ENCODE measurements around the gene ZBED4. TPM values are rescaled to one million over a fixed set of nuclear protein-coding genes. Genes with fewer than 3 reads are reported as not detected.
A peak's percentile ranks its signal among the peaks of the same experiment; 100 is the strongest.

The ZBED4 gene
- total RNA-seq, 1 experiment from 2014 or later = 21.6 TPM

DNA sequence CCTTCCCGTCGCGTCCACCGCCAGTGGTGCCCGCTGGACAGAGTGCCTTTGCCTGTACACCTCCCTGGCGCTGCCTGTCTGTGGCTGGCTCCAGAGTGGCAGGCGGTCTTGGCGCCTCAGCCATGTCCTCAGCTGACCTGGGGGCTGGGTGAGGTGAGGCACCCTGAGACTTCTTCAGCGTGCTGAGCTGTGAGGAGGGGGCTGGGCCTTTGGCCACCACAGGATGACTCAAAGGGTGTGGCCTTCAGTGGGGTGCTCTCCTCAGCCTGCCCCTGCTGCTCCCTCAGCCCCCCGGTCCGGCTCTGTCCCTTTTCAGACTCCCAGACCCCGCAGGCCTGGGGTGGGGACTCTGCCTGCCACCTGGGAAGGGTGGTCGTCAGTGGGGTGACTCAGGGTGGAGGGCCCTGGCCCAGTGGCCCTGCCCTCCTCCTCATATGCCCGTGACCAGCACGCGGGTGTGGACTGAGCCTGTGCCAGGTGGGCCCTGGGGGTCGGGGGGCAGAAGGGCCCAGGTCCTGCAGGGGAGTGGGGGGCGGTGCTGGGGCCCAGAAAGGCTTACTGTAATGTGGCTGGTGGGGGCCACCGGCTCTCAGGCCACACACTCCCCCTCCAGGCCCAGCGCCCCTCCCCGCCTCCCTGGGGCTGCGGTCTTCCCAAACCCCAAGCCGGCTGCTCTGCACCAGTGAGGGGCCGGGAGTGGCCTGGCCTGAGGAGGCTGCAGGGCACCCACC, 80.7 kb downstream of the ZBED4 start:
- H3K27me3 ChIP-seq (ENCODE audit: insufficient read depth, low read length) = no peaks in the 10 kb centered on the region
- no peak for TF ChIP-seq ZNF274 (IDR thresholded peaks at IDR 0.05; ENCODE audit: low read depth, low read length)
- 0 out of 2 replicates have a peak, but pooled peaks have one; percentile 11 for TF ChIP-seq ZFX (IDR thresholded peaks at IDR 0.05)
- peak overlapping the region; percentile 20; a peak in 3 of 4 replicates for H3K4me3 ChIP-seq (replicated peaks in 1 of 2; ENCODE audit: low read depth in 1 of 2, low read length in 2 of 2)
- no peak overlapping the region for H2AFZ ChIP-seq (ENCODE audit: low read depth, low read length, poor library complexity, severe bottlenecking)
- no peak for ATAC-seq
- H3K4me1 ChIP-seq (ENCODE audit: control insufficient read depth in 1 of 2, insufficient read depth in 2 of 2, low read length in 2 of 2) = peaks cover 30 to 53% of the 10 kb centered on the region in 2 experiments
- H3K4me2 ChIP-seq (ENCODE audit: low read length) = peak overlapping the region; percentile 73
- H3K36me3 ChIP-seq (ENCODE audit: control insufficient read depth in 1 of 2, insufficient read depth in 2 of 2, low read length in 2 of 2) = no peaks in the 10 kb centered on the region
- no peak for DNase-seq (ENCODE audit: low read depth, low spot score)
- RAD21 ChIA-PET (ENCODE audit: low non-redundant PET in 1 of 2, low total read pairs in 2 of 2, uncharacterized antibody in 2 of 2, unreplicated experiment in 2 of 2) = no interaction called here
- H3K9me3 ChIP-seq (ENCODE audit: control insufficient read depth in 1 of 2, insufficient read depth in 1 of 2, low read depth in 1 of 2, low read length in 2 of 2) = no peaks in the 10 kb centered on the region
- POLR2A ChIA-PET = no interaction called here
- H3K79me2 ChIP-seq (ENCODE audit: insufficient read depth, low read length) = no peaks in the 10 kb centered on the region
- H3K9me2 ChIP-seq (ENCODE audit: insufficient read depth) = no peaks in the 10 kb centered on the region
- intact Hi-C loops (cut with micrococcal nuclease) = loop anchor here (5.0 to 10.0 kb wide), 3 partner anchors 43 to 270 kb away; partner anchors contain the start of gene SELENOO
- H3K9ac ChIP-seq (ENCODE audit: low read length) = peak overlapping the region; percentile 41
- peak overlapping the region; percentile 75; the same call in 1 of the 2 replicates for H3K27ac ChIP-seq (ENCODE audit: low read depth, low read length)
- BruUV-seq (replicated peaks) = no TSS peak
- CTCF ChIA-PET = interaction anchor here (2.6 kb wide), 1 partner anchor 96 kb away, joined by 16 read pairs; no protein-coding TSS in a partner anchor
- no peaks in the 10 kb centered on the region for H4K20me1 ChIP-seq (ENCODE audit: insufficient read depth)

GRCh38 chr22:49934891-49935557, 81.4 kb downstream of the ZBED4 start:
- H3K27me3 ChIP-seq (ENCODE audit: insufficient read depth, low read length) = no peaks in the 10 kb centered on the region
- H2AFZ ChIP-seq (ENCODE audit: low read depth, low read length, poor library complexity, severe bottlenecking) = no peak overlapping the region
- ChIA-PET CTCF (interaction anchor here (2.8 kb wide), 1 partner anchor 95 kb away, joined by 18 read pairs; no protein-coding TSS in a partner anchor), RAD21 (ENCODE audit: low non-redundant PET in 1 of 2, low total read pairs in 2 of 2, uncharacterized antibody in 2 of 2, unreplicated experiment in 2 of 2) (no interaction called here), POLR2A (interaction anchor here (0.6 kb wide), 1 partner anchor 33 kb away, joined by 4 read pairs; no protein-coding TSS in a partner anchor)
- intact Hi-C loops (cut with micrococcal nuclease) = loop anchor here (5.0 to 10.0 kb wide), 3 partner anchors 42 to 270 kb away; partner anchors contain the start of gene SELENOO
- H3K9ac ChIP-seq (ENCODE audit: low read length) = peak overlapping the region; percentile 41
- no peak for DNase-seq (ENCODE audit: low read depth, low spot score)
- H3K4me2 ChIP-seq (ENCODE audit: low read length) = peak overlapping the region; percentile 73
- TF ChIP-seq JUND (IDR thresholded peaks at IDR 0.05) = no peak
- ATAC-seq = no peak
- peaks cover 30 to 49% of the 10 kb centered on the region in 2 experiments for H3K4me1 ChIP-seq (ENCODE audit: control insufficient read depth in 1 of 2, insufficient read depth in 2 of 2, low read length in 2 of 2)
- no peaks in the 10 kb centered on the region for H3K9me3 ChIP-seq (ENCODE audit: control insufficient read depth in 1 of 2, insufficient read depth in 1 of 2, low read depth in 1 of 2, low read length in 2 of 2)
- H3K79me2 ChIP-seq (ENCODE audit: insufficient read depth, low read length) = no peaks in the 10 kb centered on the region
- no peaks in the 10 kb centered on the region for H3K36me3 ChIP-seq (ENCODE audit: control insufficient read depth in 1 of 2, insufficient read depth in 2 of 2, low read length in 2 of 2)
- no peaks in the 10 kb centered on the region for H4K20me1 ChIP-seq (ENCODE audit: insufficient read depth)
- no peaks in the 10 kb centered on the region for H3K9me2 ChIP-seq (ENCODE audit: insufficient read depth)
- peak overlapping the region; percentile 20; a peak in 3 of 4 replicates for H3K4me3 ChIP-seq (replicated peaks in 1 of 2; ENCODE audit: low read depth in 1 of 2, low read length in 2 of 2)
- no TSS peak for BruUV-seq (replicated peaks)
- peak overlapping the region; percentile 75; the same call in 1 of the 2 replicates for H3K27ac ChIP-seq (ENCODE audit: low read depth, low read length)
